A549 treated with CpdA at 1 μM for 4 hours (cell line): Measurements from ENCODE around the gene CCDC171. TPM values are rescaled to one million over a fixed set of nuclear protein-coding genes. Genes with fewer than 3 reads are reported as not detected.

Experiments used
- total RNA-seq: library from RNA; stranded (reverse); fragments of 200-300 nt; extraction: Qiagen RNA extraction; gene quantifications from 5 replicates; pipeline ENCODE4 v1.2.3, GENCODE V29; 2022; ENCODE audit warnings: low read depth

The CCDC171 gene
- 0.34 to 0.45 TPM (median 0.41 TPM) in 5 replicates for total RNA-seq

DNA sequence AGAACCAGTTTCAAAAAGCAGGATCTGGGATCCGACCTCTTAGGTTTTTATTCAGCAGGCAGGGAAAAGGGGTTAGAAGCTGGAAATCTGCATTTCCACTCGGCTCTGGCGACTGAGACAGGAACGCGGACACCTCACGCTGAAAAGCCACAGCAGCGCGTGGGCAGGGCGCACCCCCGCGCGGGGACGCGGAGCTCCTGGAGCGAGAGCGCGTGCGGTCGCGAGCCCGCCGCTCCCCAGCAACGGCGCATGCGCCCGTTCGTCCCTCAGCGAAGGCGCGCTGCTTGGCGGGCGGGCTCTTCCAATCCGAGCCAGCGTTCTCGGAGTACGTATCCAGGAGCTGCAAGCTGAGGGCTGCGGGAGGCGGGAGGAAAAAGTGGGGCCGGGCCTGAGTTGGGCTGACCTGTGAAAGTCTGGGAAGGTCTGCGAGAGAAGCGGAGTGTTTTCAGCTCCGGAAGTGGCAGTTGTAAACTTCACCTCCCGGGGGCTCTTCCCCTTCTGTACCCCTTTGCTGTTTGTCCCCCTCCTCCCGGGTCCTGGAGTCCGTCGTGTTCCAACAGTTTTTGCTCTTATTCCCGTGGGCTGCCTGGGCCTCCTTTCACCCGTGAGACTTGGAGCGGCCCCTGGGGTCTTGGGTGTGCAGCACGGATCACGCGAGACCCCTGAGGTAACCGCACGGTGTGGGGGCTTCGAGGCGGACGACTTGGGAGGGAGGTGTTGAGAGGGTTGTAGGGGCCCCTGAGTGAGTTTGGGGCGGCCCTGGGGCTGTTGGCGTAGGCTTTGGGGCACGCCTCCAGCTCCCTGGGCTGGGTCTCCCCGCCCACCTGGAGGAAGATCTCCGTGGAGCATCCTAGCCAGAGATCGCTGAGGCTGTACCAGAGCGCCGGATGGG, at the start of gene CCDC171:
CCDC171 (plus strand) TSS at position 408 of the 892 bp plus-strand sequence. CDS start 11,046 bp downstream, outside the sequence.

GRCh38 chr9:15510789-15511575, 41.9 kb upstream of the CCDC171 start, which contains the start of gene PSIP1:
Gene PSIP1, minus strand, starts transcription at chr9:15510970. Its CDS starts 782 bp downstream, at chr9:15510188.

Other genes starting within 250 kb of the CCDC171 start
- 0.73 to 0.92 TPM (median 0.85 TPM) in 5 replicates for gene TTC39B, start 245.8 kb upstream of the CCDC171 start, total RNA-seq
- 16.0 to 19.6 TPM (median 18.6 TPM) in 5 replicates for gene SNAPC3, start 130.2 kb upstream of the CCDC171 start, total RNA-seq
- 48.3 to 71.0 TPM (median 56.8 TPM) in 5 replicates for gene PSIP1, start 42.1 kb upstream of the CCDC171 start, total RNA-seq